GM23248 (cell line): ENCODE data around the gene CD248. TPM values are rescaled to one million over a fixed set of nuclear protein-coding genes. Genes with fewer than 3 reads are reported as not detected.
"Not testable (repeated sequence)": the region's sequence is repeated elsewhere in the genome, so short reads cannot be mapped to it uniquely, and the experiment has no call there.

Experiments
- DNase-seq: peaks from one replicate; pipeline ENCODE4 v3.0.0-alpha.2; 2015
- H2AFZ ChIP-seq: fragments of 200-600 bp; sonication (generic); 2 replicates; pipeline ENCODE4 v1.6.1; 2016; ENCODE audit warnings: antibody characterized with exemption
- H3F3A ChIP-seq: fragments of 200-600 bp; sonication (generic); 2 replicates; pipeline ENCODE4 v1.6.1; 2016; ENCODE audit warnings: mild to moderate bottlenecking, antibody characterized with exemption, mixed run types; ENCODE audit not compliant: insufficient read depth
- H3K27ac ChIP-seq: fragments of 200-600 bp; sonication (generic); 2 replicates; pipeline ENCODE4 v1.5.1; 2016; ENCODE audit warnings: mild to moderate bottlenecking
- H3K27me3 ChIP-seq: fragments of 200-600 bp; sonication (generic); replicated peaks from 2 replicates; pipeline ENCODE4 v1.6.1; 2016; ENCODE audit warnings: mild to moderate bottlenecking; ENCODE audit not compliant: insufficient read depth
- H3K36me3 ChIP-seq: fragments of 200-600 bp; sonication (generic); 2 replicates; pipeline ENCODE4 v1.6.1; 2016; ENCODE audit warnings: low read depth, mild to moderate bottlenecking
- H3K4me1 ChIP-seq: fragments of 200-600 bp; sonication (generic); 2 replicates; pipeline ENCODE4 v1.6.1; 2016; ENCODE audit warnings: mild to moderate bottlenecking; ENCODE audit not compliant: insufficient read depth
- H3K4me2 ChIP-seq: fragments of 200-600 bp; sonication (generic); one replicate; pipeline ENCODE4 v1.6.1; 2016; ENCODE audit warnings: mild to moderate bottlenecking; ENCODE audit not compliant: unreplicated experiment
- H3K4me3 ChIP-seq: fragments of 200-600 bp; sonication (generic); 2 replicates; pipeline ENCODE4 v1.5.1; 2016; ENCODE audit warnings: mild to moderate bottlenecking
- H3K79me2 ChIP-seq: fragments of 200-600 bp; sonication (generic); 2 replicates; pipeline ENCODE4 v1.6.1; 2016; ENCODE audit warnings: mild to moderate bottlenecking; ENCODE audit not compliant: insufficient read depth
- H3K9ac ChIP-seq: fragments of 200-600 bp; sonication (generic); 2 replicates; pipeline ENCODE4 v1.6.1; 2016; ENCODE audit warnings: mild to moderate bottlenecking
- H3K9me2 ChIP-seq: fragments of 200-600 bp; sonication (generic); 2 replicates; pipeline ENCODE4 v1.6.1; 2016; ENCODE audit warnings: mixed run types, mild to moderate bottlenecking, moderate library complexity; ENCODE audit not compliant: insufficient read depth
- H3K9me3 ChIP-seq: fragments of 200-600 bp; sonication (generic); one replicate; pipeline ENCODE4 v1.6.1; 2017; ENCODE audit warnings: low read depth
- H4K20me1 ChIP-seq: fragments of 200-600 bp; sonication (generic); 2 replicates; pipeline ENCODE4 v1.6.0; 2016; ENCODE audit not compliant: insufficient read depth
- EZH2 ChIP-seq: fragments of 200-600 bp; sonication (generic); IDR thresholded peaks from 2 replicates; pipeline ENCODE4 v1.6.1; 2018; ENCODE audit warnings: antibody characterized with exemption, mild to moderate bottlenecking; ENCODE audit not compliant: insufficient read depth, poor library complexity, severe bottlenecking
- EZH2phosphoT487 ChIP-seq: fragments of 200-600 bp; sonication (generic); IDR thresholded peaks from 2 replicates; pipeline ENCODE4 v1.6.1; 2018; ENCODE audit warnings: antibody characterized with exemption, moderate library complexity, mild to moderate bottlenecking, low read depth; ENCODE audit not compliant: insufficient read depth
- WGBS, 2 experiments: methylation state at CpG; one replicate each; pipeline ENCODE4 v1.1.6; 2015 to 2017; ENCODE audit warnings: low lambda C conversion rate in 2 of 2, low coverage in 1 of 2; ENCODE audit errors: missing lambda C conversion rate in 2 of 2; 5-methylcytosine and 5-hydroxymethylcytosine counted together
- in situ Hi-C: fragments of 300-500 bp; cut with MboI; formaldehyde crosslinking; loops from 2 replicates; pipeline ENCODE4 v1.15.0; 2020
- polyA plus RNA-seq: library from polyadenylated mRNA; unstranded; fragments of >200 nt; fragmentation: Nextera tagmentation; extraction: Ambion mirVana; gene quantifications from 2 replicates; pipeline ENCODE4 v1.2.1, GENCODE V29; 2016
- total RNA-seq: library from RNA; depleted of rRNA; stranded (reverse); fragments of >200 nt; shearing (Covaris generic); gene quantifications from 2 replicates; pipeline ENCODE4 v1.2.3, GENCODE V29; 2014

CD248 gene
- total and polyA plus RNA-seq, 2 experiments from 2014 or later: 212 to 616 TPM

DNA sequence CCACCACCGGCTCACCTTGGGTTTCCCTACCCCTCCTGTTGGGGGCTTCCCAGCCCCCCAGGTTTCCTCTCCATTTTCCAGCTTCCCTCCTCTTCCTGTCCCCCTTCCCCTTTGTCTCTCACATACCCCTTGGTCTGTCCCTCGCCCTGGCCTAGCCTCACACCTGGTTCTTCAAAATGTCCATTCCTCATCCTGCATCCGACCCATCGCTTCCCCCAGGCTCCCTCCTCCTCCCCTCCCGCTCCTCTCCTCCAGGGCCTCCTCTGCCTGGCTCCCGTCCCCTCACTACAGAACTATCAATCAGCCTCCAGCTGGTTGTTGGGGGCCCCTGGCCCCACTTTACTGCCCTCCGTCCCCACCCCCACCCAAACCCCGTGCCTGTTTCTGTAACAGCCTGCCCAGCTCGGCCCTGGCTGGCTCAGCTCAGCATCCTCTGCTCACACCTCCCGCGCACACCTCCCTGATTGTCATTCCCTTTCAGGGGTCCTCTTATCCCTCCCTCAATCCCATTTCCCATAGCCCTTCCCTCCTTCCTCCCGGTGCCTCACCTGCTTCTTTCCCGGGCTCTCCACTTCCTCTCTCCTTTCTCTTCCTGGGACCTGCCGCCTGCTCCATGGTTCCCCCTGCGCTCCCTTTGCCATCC lies 37.6 kb downstream of the CD248 start:
- Histone ChIP-seq H3K79me2 (no peaks in the 10 kb centered on the region), H4K20me1 (no peaks in the 10 kb centered on the region), H3K9me2 (no peaks in the 10 kb centered on the region), H3K4me3 (no peak overlapping the region), H3K4me1 (no peaks in the 10 kb centered on the region), H3K9ac (no peak overlapping the region), H3K4me2 (no peak overlapping the region), H3K9me3 (no peaks in the 10 kb centered on the region), H2AFZ (no peak overlapping the region), H3F3A (peaks cover 21% of the 10 kb centered on the region), H3K27me3 (no peaks in the 10 kb centered on the region), H3K27ac (no peak overlapping the region), H3K36me3 (0 out of 2 replicates have a peak, but pooled peaks cover under 1% of the 10 kb centered on the region)
- no peak for DNase-seq
- TF ChIP-seq EZH2phosphoT487 (no peak), EZH2 (no peak)
- 68 to 84% methylated on average over 4 to 15 of the region's 15 CpGs for WGBS, 2 experiments
- in situ Hi-C loops: no loop called here

DNA sequence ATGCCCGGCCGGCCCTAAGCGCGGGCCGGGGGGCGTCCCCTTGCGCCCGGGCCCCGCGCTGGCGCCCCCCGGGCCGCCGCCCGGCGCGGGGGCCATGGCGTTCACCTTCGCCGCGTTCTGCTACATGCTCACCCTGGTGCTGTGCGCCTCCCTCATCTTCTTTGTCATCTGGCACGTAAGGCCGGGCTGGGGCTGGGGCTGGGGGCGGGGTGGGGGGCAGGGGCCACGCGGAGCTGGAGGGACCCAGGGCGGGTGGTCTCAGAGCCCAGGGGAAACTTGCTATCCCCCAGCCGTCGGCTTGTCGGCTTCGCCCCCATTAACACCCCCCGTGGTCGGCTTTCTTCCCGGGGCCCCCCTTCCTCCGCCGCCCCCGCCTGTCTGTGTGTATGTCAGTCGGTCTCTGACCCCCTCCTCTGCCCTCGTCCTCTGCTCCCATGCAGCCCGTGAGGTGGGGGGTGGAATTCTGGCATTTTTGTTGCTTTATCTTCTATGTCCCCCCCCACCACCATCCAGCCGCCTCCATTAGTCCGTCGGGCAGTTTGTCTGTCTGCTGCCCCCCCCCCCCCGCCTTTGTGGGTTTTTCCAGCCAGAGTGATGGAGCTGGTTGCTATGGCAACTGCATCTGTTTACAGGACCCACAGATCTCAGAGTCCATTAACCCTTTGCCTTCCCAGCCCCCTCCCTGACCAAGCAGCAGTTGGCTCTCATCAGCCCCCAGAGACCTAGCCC lies 38.3 kb downstream of the CD248 start:
- Histone ChIP-seq H3K36me3 (peaks cover 7% of the 10 kb centered on the region; the same call in 1 of the 2 replicates), H3K27me3 (no peaks in the 10 kb centered on the region), H3K4me3 (no peak overlapping the region), H3K9ac (no peak overlapping the region), H3K4me1 (no peaks in the 10 kb centered on the region), H3F3A (peaks cover 21% of the 10 kb centered on the region), H3K9me2 (no peaks in the 10 kb centered on the region), H4K20me1 (no peaks in the 10 kb centered on the region), H3K4me2 (no peak overlapping the region), H3K27ac (no peak overlapping the region), H3K9me3 (no peaks in the 10 kb centered on the region), H2AFZ (no peak overlapping the region), H3K79me2 (no peaks in the 10 kb centered on the region)
- 0 to 4% methylated on average over 16 to 22 of the region's 45 CpGs for WGBS, 2 experiments
- in situ Hi-C loops: no loop called here
- DNase-seq: peak; percentile 59
- TF ChIP-seq EZH2phosphoT487 (no peak), EZH2 (no peak)

DNA sequence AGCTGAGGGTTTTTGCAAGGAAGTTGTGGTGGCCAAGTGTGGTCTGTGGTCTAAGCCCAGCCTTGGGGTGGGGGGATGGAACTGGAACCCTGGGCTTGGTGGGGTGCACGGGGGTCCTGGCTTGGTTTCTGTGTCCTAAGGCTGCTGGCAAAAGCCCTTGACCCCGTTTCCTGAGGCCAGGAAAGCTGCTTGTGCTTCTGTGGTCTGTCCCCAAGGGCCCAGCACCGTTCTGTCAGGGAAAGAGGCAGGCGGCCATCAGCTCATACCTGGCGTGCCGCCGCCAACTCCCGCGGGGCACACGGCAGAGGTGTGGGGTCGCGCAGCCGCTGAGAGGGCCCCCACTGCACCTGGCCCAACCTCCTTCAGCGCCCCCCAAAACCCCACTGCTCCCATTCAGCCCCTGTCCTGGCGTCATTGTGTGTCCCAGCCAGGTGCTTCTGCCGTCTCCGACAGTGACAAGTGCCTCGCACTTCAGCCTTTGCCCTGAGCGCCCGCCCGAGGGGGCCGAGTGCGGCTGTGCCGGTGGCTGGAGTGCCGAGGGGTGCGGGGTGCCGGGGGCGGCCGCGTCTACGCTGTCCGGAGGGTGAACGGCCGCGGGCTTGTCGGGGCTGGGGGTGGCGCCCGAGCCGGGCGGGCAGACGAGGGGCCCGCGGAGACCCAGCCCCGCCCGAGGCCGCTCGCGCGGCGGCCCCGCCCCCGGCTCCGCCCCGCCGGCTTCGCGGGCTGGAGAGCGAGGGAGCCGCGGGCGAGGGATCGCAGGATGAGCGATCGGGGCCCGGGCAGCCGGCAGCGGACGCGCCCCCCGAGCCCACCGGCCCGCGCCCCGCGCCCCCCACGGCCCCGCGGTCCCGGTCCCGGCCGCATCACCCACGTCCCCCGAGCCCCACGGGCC lies 39.1 kb downstream of the CD248 start, which contains the start of gene CNIH2:
Gene CNIH2 (plus strand): TSS at position 705 of the 892 bp plus-strand sequence. CDS start 282 bp downstream, outside the sequence.
- Histone ChIP-seq H3K4me2 (peak within 1 kb of the TSS; percentile 61), H3F3A (peaks cover 15% of the 10 kb centered on the region), H3K4me3 (peak within 1 kb of the TSS; percentile 55; the same call in 1 of the 2 replicates), H3K9ac (no peak within 1 kb of the TSS), H2AFZ (no peak within 1 kb of the TSS), H3K36me3 (peaks cover 10% of the 10 kb centered on the region; the same call in 1 of the 2 replicates), H3K27me3 (no peaks in the 10 kb centered on the region), H3K9me3 (no peaks in the 10 kb centered on the region), H3K27ac (no peak within 1 kb of the TSS), H4K20me1 (no peaks in the 10 kb centered on the region), H3K9me2 (no peaks in the 10 kb centered on the region), H3K4me1 (no peaks in the 10 kb centered on the region), H3K79me2 (0 out of 2 replicates have a peak, but pooled peaks cover 3% of the 10 kb centered on the region)
- 15 to 22% methylated on average over 30 to 31 of the region's 84 CpGs for WGBS, 2 experiments
- no peak for TF ChIP-seq EZH2
- no peak for TF ChIP-seq EZH2phosphoT487
- peak; percentile 62 for DNase-seq
- in situ Hi-C loops: no loop called here

DNA sequence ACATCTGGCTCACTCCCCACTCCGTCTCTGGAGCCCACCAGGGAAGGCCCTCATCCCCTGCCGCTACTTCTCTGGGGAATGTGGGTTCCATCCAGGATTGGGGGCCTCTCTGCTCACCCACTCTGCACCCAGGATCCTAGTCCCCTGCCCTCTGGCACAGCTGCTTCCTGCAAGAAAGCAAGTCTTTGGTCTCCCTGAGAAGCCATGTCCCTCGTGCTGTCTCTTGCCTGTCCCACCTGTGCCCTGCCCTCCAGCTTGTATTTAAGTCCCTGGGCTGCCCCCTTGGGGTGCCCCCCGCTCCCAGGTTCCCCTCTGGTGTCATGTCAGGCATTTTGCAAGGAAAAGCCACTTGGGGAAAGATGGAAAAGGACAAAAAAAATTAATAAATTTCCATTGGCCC lies 39.8 kb downstream of the CD248 start:
- peaks cover 14% of the 10 kb centered on the region for H3F3A ChIP-seq
- H3K4me1 ChIP-seq, H3K27ac ChIP-seq, DNase-seq, H2AFZ ChIP-seq, in situ Hi-C loops, H3K9me2 ChIP-seq, H3K36me3 ChIP-seq, H3K27me3 ChIP-seq, H3K9me3 ChIP-seq, H3K4me2 ChIP-seq, H3K9ac ChIP-seq, H3K4me3 ChIP-seq, H4K20me1 ChIP-seq, H3K79me2 ChIP-seq: not testable (repeated sequence)
- 66 to 72% methylated on average over 4 of the region's 4 CpGs for WGBS, 2 experiments

DNA sequence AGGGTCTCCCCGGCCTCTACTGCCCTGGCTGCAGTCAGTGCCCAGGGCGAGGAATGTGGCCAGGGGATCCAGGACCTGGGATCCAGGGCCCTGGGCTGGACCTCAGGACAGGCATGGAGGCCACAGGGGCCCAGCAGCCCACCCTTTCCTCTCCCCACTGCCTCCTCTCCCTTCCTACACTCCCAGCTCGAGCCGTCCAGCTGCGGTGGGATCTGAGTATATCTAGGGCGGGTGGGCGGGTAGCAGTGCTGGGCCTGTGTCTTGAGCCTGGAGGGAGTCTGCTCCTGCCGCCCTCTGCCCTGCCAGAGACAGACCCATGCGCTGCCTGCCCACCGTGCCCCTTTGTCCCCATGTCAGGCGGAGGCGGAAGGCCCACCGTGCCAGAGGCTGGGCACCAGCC lies 40.2 kb downstream of the CD248 start:
- H3K4me1 ChIP-seq, H4K20me1 ChIP-seq, H3K9me3 ChIP-seq, DNase-seq, H3K27ac ChIP-seq, in situ Hi-C loops, H3K4me2 ChIP-seq, H3K9ac ChIP-seq, H3F3A ChIP-seq, H3K36me3 ChIP-seq, H3K4me3 ChIP-seq, H2AFZ ChIP-seq, H3K9me2 ChIP-seq, H3K27me3 ChIP-seq: not testable (repeated sequence)
- WGBS, 2 experiments: 65 to 68% methylated on average over 10 to 13 of the region's 13 CpGs
- H3K79me2 ChIP-seq: peaks cover 14% of the 10 kb centered on the region
